KMS-11 (cell line): ENCODE results near the gene CGREF1.

Source experiments
- H2AFZ ChIP-seq: fragments of 200-600 bp; sonication (generic); 2 replicates; pipeline ENCODE4 v1.6.1; 2016; ENCODE audit warnings: antibody characterized with exemption, mixed run types, low read depth
- H3K27ac ChIP-seq: fragments of 200-600 bp; sonication (generic); 2 replicates; pipeline ENCODE4 v1.6.1; 2016; ENCODE audit warnings: mild to moderate bottlenecking, mixed run types
- H3K27me3 ChIP-seq: fragments of 200-600 bp; sonication (generic); 2 replicates; pipeline ENCODE4 v1.6.1; 2017; ENCODE audit warnings: mild to moderate bottlenecking, low read depth, mixed run types, moderate library complexity; ENCODE audit not compliant: insufficient read depth
- H3K36me3 ChIP-seq: fragments of 200-600 bp; sonication (generic); 2 replicates; pipeline ENCODE4 v1.6.1; 2017; ENCODE audit warnings: mild to moderate bottlenecking, mixed run types; ENCODE audit not compliant: insufficient read depth
- H3K4me1 ChIP-seq: fragments of 200-600 bp; sonication (generic); 2 replicates; pipeline ENCODE4 v1.6.1; 2016; ENCODE audit warnings: mild to moderate bottlenecking, low read depth, mixed run types; ENCODE audit not compliant: poor library complexity, severe bottlenecking
- H3K4me2 ChIP-seq: fragments of 200-600 bp; sonication (generic); 2 replicates; pipeline ENCODE4 v1.7.0; 2016; ENCODE audit warnings: mild to moderate bottlenecking, mixed run types
- H3K4me3 ChIP-seq: fragments of 200-600 bp; sonication (generic); IDR thresholded peaks from 2 replicates; pipeline ENCODE4 v1.6.1; 2017; ENCODE audit warnings: low read depth, low read length, mixed read lengths; ENCODE audit not compliant: insufficient read depth
- H3K79me2 ChIP-seq: fragments of 200-600 bp; sonication (generic); 2 replicates; pipeline ENCODE4 v1.6.1; 2016; ENCODE audit warnings: low read depth, mixed run types; ENCODE audit not compliant: insufficient read depth
- H3K9ac ChIP-seq: fragments of 200-600 bp; sonication (generic); 2 replicates; pipeline ENCODE4 v1.6.1; 2016; ENCODE audit warnings: mild to moderate bottlenecking, mixed run types
- H4K20me1 ChIP-seq: fragments of 200-600 bp; sonication (generic); 2 replicates; pipeline ENCODE4 v1.6.1; 2016; ENCODE audit warnings: mild to moderate bottlenecking, mixed run types; ENCODE audit not compliant: insufficient read depth
- TF ChIP-seq, protein P1 (sequence below): fragments of 200-600 bp; sonication (generic); conservative IDR thresholded peaks from 2 replicates; pipeline ENCODE4 v1.6.1; 2017; ENCODE audit warnings: low read depth, mild to moderate bottlenecking, antibody characterized with exemption, low read length, moderate library complexity, mixed read lengths

The CGREF1 gene

DNA sequence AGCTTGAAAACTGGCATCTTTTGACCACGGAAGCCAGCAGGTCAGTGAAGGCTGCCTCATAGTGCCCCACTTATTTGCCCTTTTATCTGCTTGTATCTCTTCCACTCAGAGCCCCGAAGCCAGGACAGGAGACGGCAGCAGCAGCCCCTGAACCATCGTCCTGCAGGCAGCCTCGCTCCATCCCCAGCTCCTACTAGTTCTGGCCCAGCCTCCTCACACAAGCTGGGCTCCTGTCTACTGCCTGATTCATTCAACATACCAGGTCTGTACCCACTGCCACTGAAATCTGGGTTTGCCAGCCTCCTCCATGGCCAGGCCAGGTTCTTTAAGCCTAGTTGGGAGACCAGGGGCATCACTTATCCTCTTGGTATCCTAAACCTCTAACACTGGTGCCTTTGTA, 51.5 kb downstream of the CGREF1 start:
- Histone ChIP-seq H3K27ac (no peak overlapping the region), H3K36me3 (no peaks in the 10 kb centered on the region)

DNA sequence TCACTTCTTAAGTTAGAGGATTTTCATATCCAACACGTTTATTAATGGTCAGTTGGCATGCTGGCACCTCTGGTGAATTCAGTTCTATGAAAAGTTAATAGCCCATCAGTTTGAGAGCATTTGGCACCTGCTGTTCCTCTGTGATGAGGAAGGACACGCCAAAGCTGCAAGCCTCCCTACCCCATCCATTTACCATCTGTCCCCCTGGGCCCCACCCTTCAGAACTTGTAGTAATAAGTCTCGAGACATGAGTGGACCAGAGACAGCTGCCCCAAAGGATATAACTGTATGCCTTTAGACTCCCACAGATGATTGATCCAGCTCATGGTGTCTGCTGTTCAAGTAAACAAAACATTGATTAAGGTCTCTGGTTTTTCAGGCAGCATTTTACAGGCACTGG, 53.8 kb downstream of the CGREF1 start:
- Histone ChIP-seq H3K27me3 (no peaks in the 10 kb centered on the region), H2AFZ (no peak overlapping the region), H4K20me1 (no peaks in the 10 kb centered on the region), H3K79me2 (peaks cover 7% of the 10 kb centered on the region), H3K4me3 (no peak overlapping the region), H3K9ac (no peak overlapping the region), H3K4me2 (no peak overlapping the region), H3K36me3 (no peaks in the 10 kb centered on the region), H3K4me1 (peaks cover 6% of the 10 kb centered on the region), H3K27ac (no peak overlapping the region)
- TF ChIP-seq, protein P1, sequence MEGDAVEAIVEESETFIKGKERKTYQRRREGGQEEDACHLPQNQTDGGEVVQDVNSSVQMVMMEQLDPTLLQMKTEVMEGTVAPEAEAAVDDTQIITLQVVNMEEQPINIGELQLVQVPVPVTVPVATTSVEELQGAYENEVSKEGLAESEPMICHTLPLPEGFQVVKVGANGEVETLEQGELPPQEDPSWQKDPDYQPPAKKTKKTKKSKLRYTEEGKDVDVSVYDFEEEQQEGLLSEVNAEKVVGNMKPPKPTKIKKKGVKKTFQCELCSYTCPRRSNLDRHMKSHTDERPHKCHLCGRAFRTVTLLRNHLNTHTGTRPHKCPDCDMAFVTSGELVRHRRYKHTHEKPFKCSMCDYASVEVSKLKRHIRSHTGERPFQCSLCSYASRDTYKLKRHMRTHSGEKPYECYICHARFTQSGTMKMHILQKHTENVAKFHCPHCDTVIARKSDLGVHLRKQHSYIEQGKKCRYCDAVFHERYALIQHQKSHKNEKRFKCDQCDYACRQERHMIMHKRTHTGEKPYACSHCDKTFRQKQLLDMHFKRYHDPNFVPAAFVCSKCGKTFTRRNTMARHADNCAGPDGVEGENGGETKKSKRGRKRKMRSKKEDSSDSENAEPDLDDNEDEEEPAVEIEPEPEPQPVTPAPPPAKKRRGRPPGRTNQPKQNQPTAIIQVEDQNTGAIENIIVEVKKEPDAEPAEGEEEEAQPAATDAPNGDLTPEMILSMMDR, result no peak

More for the DNA sequence above, 51.5 kb downstream of the CGREF1 start:
- H3K4me1 ChIP-seq, result peaks cover 17% of the 10 kb centered on the region
- no peak overlapping the region for H3K9ac ChIP-seq
- H3K4me2 ChIP-seq, result no peak overlapping the region
- no peaks in the 10 kb centered on the region for H3K27me3 ChIP-seq
- no peak overlapping the region for H2AFZ ChIP-seq
- TF ChIP-seq, protein P1, result no peak
- H3K4me3 ChIP-seq, result no peak overlapping the region
- H3K79me2 ChIP-seq, result peaks cover 20% of the 10 kb centered on the region
- no peaks in the 10 kb centered on the region for H4K20me1 ChIP-seq

DNA sequence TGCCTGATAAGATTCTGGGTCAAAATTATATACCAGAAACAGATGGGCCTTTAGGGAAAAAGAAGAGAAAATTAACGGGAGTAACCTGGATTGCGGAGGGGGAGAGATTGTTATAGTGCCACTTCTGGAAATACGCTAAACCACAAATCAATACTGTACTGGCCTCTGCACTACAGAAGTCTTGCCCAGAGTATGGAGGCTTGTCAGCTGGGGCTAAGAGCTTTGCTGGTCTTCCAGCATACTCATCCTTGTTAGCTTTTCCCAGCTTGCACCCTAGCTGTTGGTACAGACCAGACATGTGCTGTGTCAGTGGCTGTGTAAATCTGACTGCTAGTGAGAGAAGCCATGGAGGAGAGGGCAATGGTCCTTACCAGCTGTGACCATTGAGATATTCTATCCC, 58.6 kb downstream of the CGREF1 start:
- no peak overlapping the region for H2AFZ ChIP-seq
- H3K36me3 ChIP-seq, result no peaks in the 10 kb centered on the region
- no peak overlapping the region for H3K27ac ChIP-seq

DNA sequence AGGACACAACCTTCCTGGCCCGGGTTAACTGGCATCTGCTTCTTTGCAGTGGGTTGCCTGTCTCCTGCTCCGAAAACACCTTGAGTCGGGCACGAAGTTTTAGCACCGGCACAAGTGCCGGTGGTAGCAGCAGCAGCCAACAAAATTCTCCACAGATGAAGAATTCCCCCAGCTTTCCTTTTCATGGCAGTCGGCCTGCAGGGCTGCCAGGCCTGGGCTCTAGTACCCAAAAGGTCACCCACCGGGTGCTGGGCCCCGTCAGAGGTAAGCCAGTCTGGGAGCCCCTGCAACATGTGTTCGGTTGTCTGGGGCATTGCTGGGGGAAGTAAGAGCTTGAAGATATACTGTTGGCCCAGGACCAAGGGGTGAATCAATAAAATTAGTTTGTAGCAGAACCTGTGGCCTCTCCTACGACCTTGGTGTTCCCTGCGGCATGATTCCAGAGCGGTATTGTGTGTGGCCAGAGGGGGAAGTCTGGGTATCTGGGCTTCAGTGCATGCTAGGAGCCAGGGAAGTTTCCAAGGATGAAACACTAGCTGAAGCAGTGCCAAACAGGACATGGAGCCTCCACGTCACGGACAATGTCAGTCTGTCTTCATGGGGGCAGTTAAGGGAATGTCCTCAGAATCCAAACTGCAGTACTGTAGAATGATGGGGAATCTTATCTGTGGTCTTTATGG, 59.6 kb downstream of the CGREF1 start:
- H4K20me1 ChIP-seq, result no peaks in the 10 kb centered on the region

More for the DNA sequence above, 58.6 kb downstream of the CGREF1 start:
- Histone ChIP-seq H4K20me1 (no peaks in the 10 kb centered on the region), H3K4me3 (no peak overlapping the region), H3K4me2 (no peak overlapping the region), H3K4me1 (no peaks in the 10 kb centered on the region), H3K79me2 (no peaks in the 10 kb centered on the region), H3K27me3 (no peaks in the 10 kb centered on the region), H3K9ac (no peak overlapping the region)
- TF ChIP-seq, protein P1, result no peak

More for the DNA sequence above, 59.6 kb downstream of the CGREF1 start:
- TF ChIP-seq, protein P1, result no peak
- Histone ChIP-seq H3K4me1 (no peaks in the 10 kb centered on the region), H3K36me3 (no peaks in the 10 kb centered on the region), H3K9ac (no peak overlapping the region), H3K4me3 (no peak overlapping the region), H3K4me2 (no peak overlapping the region), H3K27ac (no peak overlapping the region), H3K79me2 (no peaks in the 10 kb centered on the region), H2AFZ (no peak overlapping the region), H3K27me3 (no peaks in the 10 kb centered on the region)
